Neural cell (in vitro differentiated cells): ENCODE results near the gene FBLN2. TPM values are rescaled to one million over a fixed set of nuclear protein-coding genes. Genes with fewer than 3 reads are reported as not detected.

ENCODE experiments used
- H2AFZ ChIP-seq: fragments of 200-600, 300-800 bp; sonication (generic), shearing (Covaris generic); 2 replicates; pipeline ENCODE4 v1.6.0; 2014; ENCODE audit warnings: low read depth, mild to moderate bottlenecking, antibody characterized with exemption, low read length, moderate library complexity
- H3F3A ChIP-seq: fragments of 200-600 bp; shearing (Covaris generic); 2 replicates; pipeline ENCODE4 v1.6.1; 2016; ENCODE audit warnings: mild to moderate bottlenecking, moderate library complexity, mixed read lengths, antibody characterized with exemption, low read length; ENCODE audit not compliant: insufficient read depth, poor library complexity, severe bottlenecking
- H3K27ac ChIP-seq: fragments of 200-600, 300-800 bp; sonication (generic), shearing (Covaris generic); 2 replicates; pipeline ENCODE4 v1.5.1; 2014; ENCODE audit warnings: mild to moderate bottlenecking, low read length, moderate library complexity
- H3K27me3 ChIP-seq: fragments of 300-800, 200-600 bp; sonication (generic), shearing (Covaris generic); 2 replicates; pipeline ENCODE4 v1.6.0; 2014; ENCODE audit warnings: mild to moderate bottlenecking, low read depth, low read length, moderate library complexity; ENCODE audit not compliant: insufficient read depth
- H3K36me3 ChIP-seq: fragments of 300-800, 200-600 bp; sonication (generic), shearing (Covaris generic); 2 replicates; pipeline ENCODE4 v1.5.1; 2014; ENCODE audit warnings: mild to moderate bottlenecking, antibody characterized with exemption, low read length, moderate library complexity; ENCODE audit not compliant: insufficient read depth
- H3K4me2 ChIP-seq: fragments of 300-800, 200-600 bp; sonication (generic), shearing (Covaris generic); 2 replicates; pipeline ENCODE4 v1.6.0; 2014; ENCODE audit warnings: mild to moderate bottlenecking, low read length
- H3K4me3 ChIP-seq: fragments of 300-800, 200-600 bp; sonication (generic), shearing (Covaris generic); 2 replicates; pipeline ENCODE4 v1.5.1; 2014; ENCODE audit warnings: mild to moderate bottlenecking, low read length, moderate library complexity
- H3K79me2 ChIP-seq: fragments of 200-600 bp; shearing (Covaris generic); replicated peaks from 2 replicates; pipeline ENCODE4 v1.6.0; 2014; ENCODE audit warnings: mild to moderate bottlenecking, low read length, moderate library complexity; ENCODE audit not compliant: insufficient read depth
- H3K9ac ChIP-seq: fragments of 300-800, 200-600 bp; sonication (generic), shearing (Covaris generic); 2 replicates; pipeline ENCODE4 v1.6.1; 2016; ENCODE audit warnings: mild to moderate bottlenecking, low read length, mixed read lengths
- H3K9me2 ChIP-seq: fragments of 200-600 bp; shearing (Covaris generic); 2 replicates; pipeline ENCODE4 v1.6.1; 2016; ENCODE audit warnings: mild to moderate bottlenecking, low read length, mixed read lengths; ENCODE audit not compliant: insufficient read depth
- H3K9me3 ChIP-seq: fragments of 200-600, 300-800 bp; sonication (generic), shearing (Covaris generic); 2 replicates; pipeline ENCODE4 v1.6.1; 2016; ENCODE audit warnings: mild to moderate bottlenecking, mixed run types, low read length, moderate library complexity, mixed read lengths
- H4K20me1 ChIP-seq: fragments of 200-600 bp; shearing (Covaris generic); 2 replicates; pipeline ENCODE4 v1.6.1; 2016; ENCODE audit warnings: mild to moderate bottlenecking, mixed run types; ENCODE audit not compliant: insufficient read depth
- CTCF ChIP-seq: fragments of 450-650 bp; IDR thresholded peaks from 2 replicates; pipeline ENCODE4 v1.5.1; 2014; ENCODE audit warnings: antibody characterized with exemption, mild to moderate bottlenecking, moderate library complexity; ENCODE audit not compliant: poor library complexity, severe bottlenecking
- EP300 ChIP-seq: fragments of 450-650 bp; conservative IDR thresholded peaks from 2 replicates; pipeline ENCODE4 v1.6.1; 2014; ENCODE audit warnings: antibody characterized with exemption, mild to moderate bottlenecking, moderate library complexity; ENCODE audit not compliant: poor library complexity, severe bottlenecking
- EZH2 ChIP-seq: fragments of 200-600, 300-800 bp; shearing (Covaris generic), sonication (generic); IDR thresholded peaks from 2 replicates; pipeline ENCODE4 v1.6.1; 2014; ENCODE audit warnings: antibody characterized with exemption, low read length, borderline replicate concordance, mild to moderate bottlenecking; ENCODE audit not compliant: insufficient read depth, poor library complexity, severe bottlenecking
- MXI1 ChIP-seq: fragments of 450-650 bp; conservative IDR thresholded peaks from 2 replicates; pipeline ENCODE4 v1.6.1; 2014; ENCODE audit warnings: antibody characterized with exemption, mild to moderate bottlenecking; ENCODE audit not compliant: poor library complexity, severe bottlenecking
- POLR2AphosphoS5 ChIP-seq: IDR thresholded peaks from 2 replicates; pipeline ENCODE4 v1.6.1; 2012
- RAD21 ChIP-seq: fragments of 450-650 bp; conservative IDR thresholded peaks from 2 replicates; pipeline ENCODE4 v1.6.1; 2014; ENCODE audit warnings: antibody characterized with exemption, mild to moderate bottlenecking, moderate library complexity
- REST ChIP-seq: IDR thresholded peaks from 2 replicates; pipeline ENCODE4 v1.6.1; 2012; ENCODE audit warnings: borderline replicate concordance
- SMC3 ChIP-seq: fragments of 450-650 bp; conservative IDR thresholded peaks from 2 replicates; pipeline ENCODE4 v1.6.1; 2014; ENCODE audit warnings: antibody characterized with exemption, mild to moderate bottlenecking, moderate library complexity; ENCODE audit not compliant: poor library complexity
- TAF1 ChIP-seq: IDR thresholded peaks from 2 replicates; pipeline ENCODE4 v1.6.1; 2012; ENCODE audit warnings: low read depth
- polyA plus RNA-seq: library from polyadenylated mRNA; depleted of rRNA; stranded (reverse); fragments of >200 nt; gene quantifications from 2 replicates; pipeline ENCODE4 v1.2.3, GENCODE V29; 2014

The FBLN2 gene
- polyA plus RNA-seq, 1 donor from 2014 or later: 0.37 TPM

GRCh38 chr3:13661121-13661520 is 112.2 kb downstream of the FBLN2 start:
- no peak overlapping the region for H3K9ac ChIP-seq
- H3K36me3 ChIP-seq: no peaks in the 10 kb centered on the region
- no peak overlapping the region for H2AFZ ChIP-seq
- no peaks in the 10 kb centered on the region for H4K20me1 ChIP-seq
- H3K9me3 ChIP-seq: no peaks in the 10 kb centered on the region
- no peak overlapping the region for H3K4me3 ChIP-seq
- no peaks in the 10 kb centered on the region for H3K27me3 ChIP-seq
- H3K9me2 ChIP-seq: no peaks in the 10 kb centered on the region
- no peaks in the 10 kb centered on the region for H3F3A ChIP-seq
- H3K79me2 ChIP-seq: no peaks in the 10 kb centered on the region
- TF ChIP-seq CTCF (no peak), EP300 (no peak), SMC3 (no peak), REST (no peak), EZH2 (no peak), TAF1 (no peak), RAD21 (no peak), MXI1 (no peak), POLR2AphosphoS5 (no peak)
- no peak overlapping the region for H3K4me2 ChIP-seq
- H3K27ac ChIP-seq: no peak overlapping the region

GRCh38 chr3:13662238-13662847 is 113.4 kb downstream of the FBLN2 start:
- Histone ChIP-seq H3K9me3 (no peaks in the 10 kb centered on the region), H3K79me2 (no peaks in the 10 kb centered on the region), H3K4me3 (no peak overlapping the region), H2AFZ (no peak overlapping the region), H4K20me1 (no peaks in the 10 kb centered on the region), H3K27ac (no peak overlapping the region), H3F3A (no peaks in the 10 kb centered on the region), H3K9me2 (no peaks in the 10 kb centered on the region), H3K9ac (no peak overlapping the region), H3K36me3 (no peaks in the 10 kb centered on the region), H3K4me2 (no peak overlapping the region), H3K27me3 (no peaks in the 10 kb centered on the region)
- TF ChIP-seq EP300 (no peak), SMC3 (no peak), POLR2AphosphoS5 (no peak), REST (no peak), TAF1 (no peak), RAD21 (no peak), MXI1 (no peak), CTCF (no peak), EZH2 (no peak)
